HepG2 (cell line): ENCODE measurements around the gene C1orf35. TPM values are rescaled to one million over a fixed set of nuclear protein-coding genes. Genes with fewer than 3 reads are reported as not detected.

Experiments used
- AHDC1 ChIP-seq: sonication (generic); formaldehyde crosslinking; IDR thresholded peaks from 2 replicates; pipeline ENCODE4 v1.5.1; 2020; ENCODE audit warnings: mild to moderate bottlenecking, missing genetic modification reagents, borderline replicate concordance
- ELF1 ChIP-seq: sonication (generic); formaldehyde crosslinking; IDR thresholded peaks from 2 replicates; pipeline ENCODE4 v1.4.0; 2020; ENCODE audit warnings: missing genetic modification reagents
- HMGXB3 ChIP-seq: sonication (generic); formaldehyde crosslinking; IDR thresholded peaks from 2 replicates; pipeline ENCODE4 v1.4.0; 2020; ENCODE audit warnings: missing genetic modification reagents, borderline replicate concordance
- HOMEZ ChIP-seq: IDR thresholded peaks from 2 replicates; pipeline ENCODE4 v1.6.1; 2016; ENCODE audit warnings: low read depth
- KDM4B ChIP-seq: sonication (generic); formaldehyde crosslinking; IDR thresholded peaks from 2 replicates; pipeline ENCODE4 v1.4.0; 2020; ENCODE audit warnings: missing genetic modification reagents
- RCOR2 ChIP-seq: IDR thresholded peaks from 2 replicates; pipeline ENCODE4 v1.6.1; 2016; ENCODE audit warnings: missing biosample characterization, missing genetic modification reagents
- TBP ChIP-seq: sonication (generic); formaldehyde crosslinking; IDR thresholded peaks from 2 replicates; pipeline ENCODE4 v1.5.0; 2020; ENCODE audit warnings: missing genetic modification reagents
- TEAD3 ChIP-seq: optimal IDR thresholded peaks from 2 replicates; pipeline ENCODE3; 2016; ENCODE audit warnings: borderline replicate concordance
- THAP9 ChIP-seq: sonication (generic); formaldehyde crosslinking; IDR thresholded peaks from 2 replicates; pipeline ENCODE4; 2020; ENCODE audit warnings: missing genetic modification reagents, mild to moderate bottlenecking, borderline replicate concordance
- ZNF33A ChIP-seq: sonication (generic); formaldehyde crosslinking; IDR thresholded peaks from 2 replicates; pipeline ENCODE4 v1.5.1; 2020; ENCODE audit warnings: missing genetic modification reagents, mild to moderate bottlenecking, moderate library complexity, borderline replicate concordance
- ZNF549 ChIP-seq: sonication (generic); formaldehyde crosslinking; IDR thresholded peaks from 2 replicates; pipeline ENCODE4 v1.5.0; 2020; ENCODE audit warnings: missing genetic modification reagents
- ZNF557 ChIP-seq: sonication (generic); formaldehyde crosslinking; IDR thresholded peaks from 2 replicates; pipeline ENCODE4 v1.4.0; 2020; ENCODE audit warnings: missing genetic modification reagents
- polyA plus RNA-seq, 8 experiments: library from polyadenylated mRNA; depleted of rRNA in 3 of 8; stranded (reverse) in 7 of 8; unstranded in 1 of 8; fragments of >200 nt; fragmentation: Illumina TruSeq in 4 of 8; extraction: Trizol in 4 of 8; gene quantifications; 2 replicates each; pipeline versions ENCODE4 v1.2.1 to v1.2.3, GENCODE V29; 2011 to 2016; ENCODE audit warnings: low read depth in 4 of 8, missing spikeins in 1 of 8, mixed read lengths in 1 of 8; ENCODE audit not compliant: insufficient read depth in 1 of 8
- total RNA-seq, 5 experiments: library from RNA; depleted of rRNA; stranded (reverse); fragments of >200 nt; fragmentation: Illumina TruSeq; extraction: Trizol; gene quantifications; 2 replicates each; pipeline ENCODE4 v1.2.3, GENCODE V29; 2016; ENCODE audit warnings: low read depth in 1 of 5
- TF ChIP-seq, protein P1 (sequence below): sonication (generic); formaldehyde crosslinking; IDR thresholded peaks from 2 replicates; pipeline ENCODE4 v1.4.0; 2020; ENCODE audit warnings: missing genetic modification reagents

The C1orf35 gene
- total and polyA plus RNA-seq, 2 of the 13 experiments (the other 11 are each of a cell fraction or from before 2014, with no cell fraction given): 8.1 to 19.3 TPM

DNA sequence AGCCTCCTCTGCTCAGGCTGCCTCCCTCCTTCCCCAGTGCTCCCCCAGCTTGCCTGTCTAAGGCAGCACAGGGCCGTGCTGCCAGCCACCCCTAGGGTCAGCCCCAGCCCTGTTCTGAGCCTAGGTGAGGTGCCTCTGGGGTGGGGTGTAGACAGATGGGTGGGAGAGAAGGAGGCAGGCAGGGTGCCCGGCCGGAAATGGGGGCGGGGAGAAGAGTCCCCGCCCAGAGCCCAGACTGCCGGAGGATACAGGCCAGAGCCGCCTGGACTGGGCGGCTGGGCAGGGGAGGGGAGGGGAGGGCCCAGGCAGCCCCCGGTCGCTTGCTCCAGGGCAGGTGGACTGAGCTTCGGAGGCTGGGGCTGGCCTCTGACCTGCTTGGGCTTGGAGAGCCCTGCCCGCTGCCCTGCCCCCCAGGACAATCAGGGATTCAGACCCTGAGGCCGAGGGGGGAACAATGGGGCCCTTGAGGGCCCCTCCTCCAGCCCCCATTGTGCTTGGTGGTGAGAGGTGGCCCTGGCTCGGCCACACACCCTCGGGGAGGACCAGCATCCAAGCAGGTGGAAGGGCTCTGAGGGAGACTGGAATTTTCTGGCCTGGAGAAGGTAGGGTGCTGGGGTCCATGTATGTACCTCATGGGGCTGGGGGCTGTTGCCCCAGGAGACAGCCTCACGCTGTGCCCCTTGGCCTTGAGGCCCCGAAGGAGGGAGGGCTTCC is 46.4 kb upstream of the C1orf35 start, which contains the start of gene GJC2 (continued):
- TF ChIP-seq THAP9 (CRISPR knock-in tag) (no peak), ZNF557 (no peak), KDM4B (CRISPR knock-in tag) (no peak), ZNF33A (CRISPR knock-in tag) (no peak), ELF1 (CRISPR knock-in tag) (peak; percentile 27; the same call in 1 of the 2 replicates), RCOR2 (CRISPR knock-in tag) (no peak), HMGXB3 (CRISPR knock-in tag) (no peak), TEAD3 (CRISPR knock-in tag) (no peak), ZNF549 (no peak), AHDC1 (CRISPR knock-in tag) (0 out of 2 replicates have a peak, but pooled peaks have one; percentile 42), TBP (0 out of 2 replicates have a peak, but pooled peaks have one; percentile 70), HOMEZ (CRISPR knock-in tag) (no peak)
- TF ChIP-seq, protein P1, sequence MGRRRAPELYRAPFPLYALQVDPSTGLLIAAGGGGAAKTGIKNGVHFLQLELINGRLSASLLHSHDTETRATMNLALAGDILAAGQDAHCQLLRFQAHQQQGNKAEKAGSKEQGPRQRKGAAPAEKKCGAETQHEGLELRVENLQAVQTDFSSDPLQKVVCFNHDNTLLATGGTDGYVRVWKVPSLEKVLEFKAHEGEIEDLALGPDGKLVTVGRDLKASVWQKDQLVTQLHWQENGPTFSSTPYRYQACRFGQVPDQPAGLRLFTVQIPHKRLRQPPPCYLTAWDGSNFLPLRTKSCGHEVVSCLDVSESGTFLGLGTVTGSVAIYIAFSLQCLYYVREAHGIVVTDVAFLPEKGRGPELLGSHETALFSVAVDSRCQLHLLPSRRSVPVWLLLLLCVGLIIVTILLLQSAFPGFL (CRISPR knock-in tag): no peak
